ENCODE results near the gene USF2.
A peak's percentile ranks its signal among the peaks of the same experiment; 100 is the strongest.

Gene USF2

GRCh38 chr19:35294859-35295791, 26.4 kb downstream of the USF2 start:
- Mint-ChIP-seq H3K4me1 (peaks cover 6% of the 10 kb centered on the region), H3K36me3 (no peaks in the 10 kb centered on the region), H3K27ac (no peak overlapping the region), H3K4me3 (no peak overlapping the region), H3K9me3 (no peaks in the 10 kb centered on the region)
- DNase-seq (ENCODE audit: low spot score in 2 of 2): no peak
- ATAC-seq: no peak

- Mint-ChIP-seq H3K27ac (peak overlapping the region; percentile 27), H3K4me3 (no peak overlapping the region), H3K4me1 (peaks cover 6% of the 10 kb centered on the region), H3K36me3 (no peaks in the 10 kb centered on the region), H3K9me3 (no peaks in the 10 kb centered on the region)
- peak; percentile 62 for ATAC-seq
- no peak for DNase-seq (ENCODE audit: low spot score in 2 of 2)
Measured at GRCh38 chr19:35295792-35296462, 27.2 kb downstream of the USF2 start.

- no peak for DNase-seq (ENCODE audit: low spot score in 2 of 2)
- no peak overlapping the region for H3K4me3 Mint-ChIP-seq
- no peaks in the 10 kb centered on the region for H3K9me3 Mint-ChIP-seq
- no peak overlapping the region for H3K27ac Mint-ChIP-seq
- peaks cover 6% of the 10 kb centered on the region for H3K4me1 Mint-ChIP-seq
- peak; percentile 38 for ATAC-seq
- no peaks in the 10 kb centered on the region for H3K36me3 Mint-ChIP-seq
Measured at GRCh38 chr19:35296644-35297514, 28.1 kb downstream of the USF2 start.

GRCh38 chr19:35297515-35297848, 28.7 kb downstream of the USF2 start:
- Mint-ChIP-seq H3K4me3 (no peak overlapping the region), H3K27ac (no peak overlapping the region), H3K4me1 (peaks cover 6% of the 10 kb centered on the region), H3K9me3 (no peaks in the 10 kb centered on the region), H3K36me3 (no peaks in the 10 kb centered on the region)
- DNase-seq (ENCODE audit: low spot score in 2 of 2) (no peak), ATAC-seq (no peak)

GRCh38 chr19:35297922-35298321, 29.2 kb downstream of the USF2 start:
- H3K4me1 Mint-ChIP-seq: peaks cover 6% of the 10 kb centered on the region
- no peak overlapping the region for H3K27ac Mint-ChIP-seq
- DNase-seq (ENCODE audit: low spot score in 2 of 2) (no peak), ATAC-seq (no peak)
- H3K4me3 Mint-ChIP-seq: no peak overlapping the region
- no peaks in the 10 kb centered on the region for H3K9me3 Mint-ChIP-seq
- H3K36me3 Mint-ChIP-seq: no peaks in the 10 kb centered on the region

- ATAC-seq (no peak), DNase-seq (ENCODE audit: low spot score in 2 of 2) (no peak)
- Mint-ChIP-seq H3K4me3 (no peak overlapping the region), H3K9me3 (no peaks in the 10 kb centered on the region), H3K36me3 (no peaks in the 10 kb centered on the region), H3K4me1 (peaks cover 6% of the 10 kb centered on the region), H3K27ac (no peak overlapping the region)
Measured at GRCh38 chr19:35298561-35298972, 29.8 kb downstream of the USF2 start.

GRCh38 chr19:35299523-35300338, 31.0 kb downstream of the USF2 start:
- no peak overlapping the region for H3K27ac Mint-ChIP-seq
- no peak for DNase-seq (ENCODE audit: low spot score in 2 of 2)
- ATAC-seq: no peak
- H3K4me3 Mint-ChIP-seq: no peak overlapping the region
- H3K4me1 Mint-ChIP-seq: peaks cover 6% of the 10 kb centered on the region
- no peaks in the 10 kb centered on the region for H3K36me3 Mint-ChIP-seq
- no peaks in the 10 kb centered on the region for H3K9me3 Mint-ChIP-seq

- Mint-ChIP-seq H3K9me3 (no peaks in the 10 kb centered on the region), H3K36me3 (no peaks in the 10 kb centered on the region), H3K4me3 (no peak overlapping the region), H3K4me1 (peaks cover 6% of the 10 kb centered on the region), H3K27ac (no peak overlapping the region)
- no peak for ATAC-seq
- no peak for DNase-seq (ENCODE audit: low spot score in 2 of 2)
Measured at GRCh38 chr19:35300339-35300649, 31.5 kb downstream of the USF2 start.

- ATAC-seq (no peak), DNase-seq (ENCODE audit: low spot score in 2 of 2) (no peak)
- H3K36me3 Mint-ChIP-seq: no peaks in the 10 kb centered on the region
- H3K4me3 Mint-ChIP-seq: no peak overlapping the region
- no peak overlapping the region for H3K27ac Mint-ChIP-seq
- H3K4me1 Mint-ChIP-seq: no peaks in the 10 kb centered on the region
- H3K9me3 Mint-ChIP-seq: no peaks in the 10 kb centered on the region
Measured at GRCh38 chr19:35301961-35302360, 33.2 kb downstream of the USF2 start.

- Mint-ChIP-seq H3K36me3 (no peaks in the 10 kb centered on the region), H3K27ac (no peak overlapping the region), H3K4me1 (no peaks in the 10 kb centered on the region), H3K9me3 (no peaks in the 10 kb centered on the region), H3K4me3 (no peak overlapping the region)
- DNase-seq (ENCODE audit: low spot score in 2 of 2) (no peak), ATAC-seq (no peak)
Measured at GRCh38 chr19:35302446-35302845, 33.7 kb downstream of the USF2 start.

GRCh38 chr19:35303357-35303915, 34.7 kb downstream of the USF2 start:
- DNase-seq (ENCODE audit: low spot score in 2 of 2): no peak
- Mint-ChIP-seq H3K4me1 (no peaks in the 10 kb centered on the region), H3K36me3 (no peaks in the 10 kb centered on the region), H3K4me3 (no peak overlapping the region), H3K27ac (no peak overlapping the region), H3K9me3 (no peaks in the 10 kb centered on the region)
- no peak for ATAC-seq

- H3K4me3 Mint-ChIP-seq: no peak overlapping the region
- H3K36me3 Mint-ChIP-seq: no peaks in the 10 kb centered on the region
- H3K27ac Mint-ChIP-seq: no peak overlapping the region
- DNase-seq (ENCODE audit: low spot score in 2 of 2) (no peak), ATAC-seq (no peak)
- H3K4me1 Mint-ChIP-seq: no peaks in the 10 kb centered on the region
- H3K9me3 Mint-ChIP-seq: no peaks in the 10 kb centered on the region
Measured at GRCh38 chr19:35304036-35304435, 35.3 kb downstream of the USF2 start.

- Mint-ChIP-seq H3K9me3 (no peaks in the 10 kb centered on the region), H3K27ac (no peak overlapping the region), H3K36me3 (no peaks in the 10 kb centered on the region), H3K4me1 (no peaks in the 10 kb centered on the region), H3K4me3 (no peak overlapping the region)
- no peak for ATAC-seq
- no peak for DNase-seq (ENCODE audit: low spot score in 2 of 2)
Measured at GRCh38 chr19:35305181-35305580, 36.4 kb downstream of the USF2 start.

GRCh38 chr19:35306473-35307246, 37.9 kb downstream of the USF2 start:
- ATAC-seq (no peak), DNase-seq (ENCODE audit: low spot score in 2 of 2) (no peak)
- Mint-ChIP-seq H3K4me1 (no peaks in the 10 kb centered on the region), H3K4me3 (no peak overlapping the region), H3K36me3 (no peaks in the 10 kb centered on the region), H3K9me3 (no peaks in the 10 kb centered on the region), H3K27ac (no peak overlapping the region)

All from stimulated activated effector memory CD8-positive, alpha-beta T cell treated with anti-CD3 and anti-CD28 coated beads, Interleukin-12 subunit alpha, Interleukin-12 subunit beta, amount 100 ng/mL, for 72 hours (primary cell).